SK-N-SH (cell line): ENCODE results near the gene HNRNPL. TPM values are rescaled to one million over a fixed set of nuclear protein-coding genes. Genes with fewer than 3 reads are reported as not detected.

ENCODE experiments used
- CTCF ChIA-PET: fragments of 300-600, 350-600 bp; formaldehyde crosslinking; extraction: SDS; loops from one replicate; lab custom pipeline; 2021; lab: Yijun Ruan, JAX
- POLR2A ChIA-PET: fragments of 350-600 bp; sonication (Branson Sonifier 250); formaldehyde crosslinking; extraction: SDS; loops from one replicate; lab custom pipeline; 2020; ENCODE audit warnings: antibody characterized with exemption, inconsistent platforms; lab: Yijun Ruan, JAX
- DNase-seq: peaks from one replicate; pipeline ENCODE4 v3.0.0; 2012
- H2AFZ ChIP-seq: fragments of 200-600 bp; sonication (generic); 2 replicates; pipeline ENCODE4 v1.8.1; 2016; ENCODE audit warnings: antibody characterized with exemption, mild to moderate bottlenecking, low read depth
- H3F3A ChIP-seq: fragments of 200-600 bp; sonication (generic); replicated peaks from 2 replicates; pipeline ENCODE3; 2016; ENCODE audit warnings: antibody characterized with exemption, mild to moderate bottlenecking; ENCODE audit not compliant: insufficient read depth
- H3K27ac ChIP-seq, 2 experiments: fragments of 200-500 bp in 1 of 2; fragments of 200-600 bp in 1 of 2; sonication (Bioruptor generic) in 1 of 2; sonication (generic), shearing (Covaris generic) in 1 of 2; 2 replicates each; pipeline versions ENCODE4 v1.5.1 to v1.6.1; 2014 to 2016; ENCODE audit warnings: low read depth in 2 of 2, inconsistent platforms in 1 of 2, low read length in 1 of 2, mild to moderate bottlenecking in 1 of 2, mixed read lengths in 1 of 2
- H3K27me3 ChIP-seq: fragments of 200-600 bp; sonication (generic), shearing (Covaris generic); 2 replicates; pipeline ENCODE4 v1.6.1; 2016; ENCODE audit warnings: mixed run types; ENCODE audit not compliant: insufficient read depth
- H3K36me3 ChIP-seq, 2 experiments: fragments of 200-500 bp in 1 of 2; fragments of 200-600 bp in 1 of 2; sonication (Bioruptor generic) in 1 of 2; sonication (generic) in 1 of 2; replicated peaks in 1 of 2; 2 replicates each; pipeline versions ENCODE3 to v1.5.1; 2014 to 2016; ENCODE audit warnings: low read length in 1 of 2, mild to moderate bottlenecking in 1 of 2; ENCODE audit not compliant: insufficient read depth in 2 of 2, control insufficient read depth in 1 of 2
- H3K4me1 ChIP-seq, 2 experiments: fragments of 200-500 bp in 1 of 2; fragments of 200-600 bp in 1 of 2; sonication (Bioruptor generic) in 1 of 2; sonication (generic), shearing (Covaris generic) in 1 of 2; 2 replicates each; pipeline versions ENCODE4 v1.5.1 to v1.6.1; 2014 to 2016; ENCODE audit warnings: low read depth in 1 of 2, low read length in 1 of 2, mixed run types in 1 of 2; ENCODE audit not compliant: insufficient read depth in 2 of 2, control insufficient read depth in 1 of 2
- H3K4me2 ChIP-seq: fragments of 200-600 bp; sonication (generic), shearing (Covaris generic); 2 replicates; pipeline ENCODE4 v1.6.1; 2017; ENCODE audit warnings: mixed run types
- H3K4me3 ChIP-seq, 2 experiments: fragments of 200-500 bp in 1 of 2; fragments of 200-600 bp in 1 of 2; sonication (Bioruptor generic) in 1 of 2; sonication (generic), shearing (Covaris generic) in 1 of 2; 2 replicates each; pipeline versions ENCODE4 v1.5.1 to v1.8.1; 2014 to 2016; ENCODE audit warnings: low read depth in 2 of 2, inconsistent platforms in 1 of 2, low read length in 1 of 2, mild to moderate bottlenecking in 1 of 2, mixed read lengths in 1 of 2, moderate library complexity in 1 of 2
- H3K79me2 ChIP-seq: fragments of 200-600 bp; sonication (generic); 2 replicates; pipeline ENCODE4 v1.8.1; 2017; ENCODE audit warnings: mild to moderate bottlenecking; ENCODE audit not compliant: insufficient read depth
- H3K9ac ChIP-seq: fragments of 200-600 bp; sonication (generic); 2 replicates; pipeline ENCODE4 v1.6.1; 2017; ENCODE audit warnings: mixed run types
- H3K9me2 ChIP-seq: fragments of 200-600 bp; sonication (generic); 2 replicates; pipeline ENCODE4 v1.6.1; 2017; ENCODE audit warnings: mixed run types
- H3K9me3 ChIP-seq: fragments of 200-600 bp; sonication (generic); 2 replicates; pipeline ENCODE4 v1.6.1; 2017; ENCODE audit warnings: mixed run types, mild to moderate bottlenecking, moderate library complexity
- H4K20me1 ChIP-seq: fragments of 200-600 bp; sonication (generic); 2 replicates; pipeline ENCODE4 v1.6.1; 2017; ENCODE audit warnings: mild to moderate bottlenecking, mixed run types; ENCODE audit not compliant: insufficient read depth
- CHD2 ChIP-seq: fragments of 150-350 bp; IDR thresholded peaks from 2 replicates; pipeline ENCODE4 v1.6.1; 2018; ENCODE audit warnings: low read length; ENCODE audit not compliant: partially characterized antibody
- ELF1 ChIP-seq: IDR thresholded peaks from 2 replicates; pipeline ENCODE4 v1.4.0; 2012
- EP300 ChIP-seq, 2 experiments: IDR thresholded peaks; 2 replicates each; pipeline versions ENCODE4 v1.4.0 to v1.6.1; 2012; ENCODE audit warnings: borderline replicate concordance in 1 of 2, low read depth in 1 of 2, low read length in 1 of 2
- EZH2phosphoT487 ChIP-seq: fragments of 200-600 bp; sonication (generic); IDR thresholded peaks from 2 replicates; pipeline ENCODE4 v1.6.1; 2017; ENCODE audit warnings: low read depth, mixed run types, mild to moderate bottlenecking, antibody characterized with exemption, moderate library complexity, borderline replicate concordance
- FOSL2 ChIP-seq: IDR thresholded peaks from 2 replicates; pipeline ENCODE4 v1.4.0; 2012; ENCODE audit warnings: low read depth, mild to moderate bottlenecking, moderate library complexity, borderline replicate concordance
- FOXJ3 ChIP-seq: sonication (generic); formaldehyde crosslinking; IDR thresholded peaks from 2 replicates; pipeline ENCODE4 v1.5.1; 2020; ENCODE audit warnings: mild to moderate bottlenecking, missing genetic modification reagents
- GABPA ChIP-seq: IDR thresholded peaks from 2 replicates; pipeline ENCODE4 v1.4.0; 2012; ENCODE audit warnings: low read depth, mild to moderate bottlenecking
- IRF3 ChIP-seq: fragments of 150-350 bp; IDR thresholded peaks from 2 replicates; pipeline ENCODE4 v1.6.1; 2016; ENCODE audit warnings: mild to moderate bottlenecking, low read depth, low read length
- MXI1 ChIP-seq: IDR thresholded peaks from 2 replicates; pipeline ENCODE4 v1.6.1; 2012; ENCODE audit warnings: mild to moderate bottlenecking, low read depth, low read length, improper control_type of control experiment
- NRF1 ChIP-seq: IDR thresholded peaks from 2 replicates; pipeline ENCODE4 v1.6.1; 2012; ENCODE audit warnings: low read depth, mild to moderate bottlenecking, low read length
- RAD21 ChIP-seq: IDR thresholded peaks from 2 replicates; pipeline ENCODE4 v1.6.1; 2012; ENCODE audit warnings: mild to moderate bottlenecking, low read length
- RCOR1 ChIP-seq: fragments of 150-350 bp; IDR thresholded peaks from 2 replicates; pipeline ENCODE4 v1.6.1; 2017; ENCODE audit warnings: antibody characterized with exemption, low read length
- RFX5 ChIP-seq: IDR thresholded peaks from 2 replicates; pipeline ENCODE4 v1.6.1; 2012; ENCODE audit warnings: mild to moderate bottlenecking, improper control_type of control experiment, low read length
- RXRA ChIP-seq: IDR thresholded peaks from 2 replicates; pipeline ENCODE4 v1.4.0; 2012; ENCODE audit warnings: low read depth, mild to moderate bottlenecking, borderline replicate concordance
- SIN3A ChIP-seq: IDR thresholded peaks from 2 replicates; pipeline ENCODE4 v1.6.1; 2012; ENCODE audit warnings: low read depth, mild to moderate bottlenecking, low read length, moderate library complexity, borderline replicate concordance
- TEAD4 ChIP-seq: IDR thresholded peaks from 2 replicates; pipeline ENCODE4 v1.4.0; 2012; ENCODE audit warnings: mild to moderate bottlenecking, borderline replicate concordance; ENCODE audit not compliant: insufficient read depth
- USF2 ChIP-seq: fragments of 150-350 bp; IDR thresholded peaks from 2 replicates; pipeline ENCODE4 v1.6.1; 2017; ENCODE audit warnings: antibody characterized with exemption, low read length, low read depth, borderline replicate concordance
- YY1 ChIP-seq: IDR thresholded peaks from 2 replicates; pipeline ENCODE4 v1.4.0; 2012; ENCODE audit warnings: low read depth, mild to moderate bottlenecking
- WGBS: methylation state at CpG from one replicate; pipeline ENCODE4 v1.1.6; 2017; ENCODE audit warnings: low lambda C conversion rate; 5-methylcytosine and 5-hydroxymethylcytosine counted together
- polyA plus RNA-seq, 3 experiments: library from polyadenylated mRNA; depleted of rRNA; stranded (reverse); fragments of >200 nt; gene quantifications; 2 replicates each; pipeline ENCODE4 v1.2.3, GENCODE V29; 2012

The HNRNPL gene
- polyA plus RNA-seq, 1 of the 3 experiments (the other 2 are of a cell fraction) = 280 TPM

- H3K9ac ChIP-seq = no peak overlapping the region
- H4K20me1 ChIP-seq = no peaks in the 10 kb centered on the region
- H3K36me3 ChIP-seq = no peaks in the 10 kb centered on the region
- DNase-seq = no peak
- TF ChIP-seq FOXJ3 (CRISPR knock-in tag) (no peak), MXI1 (no peak), FOSL2 (no peak), EP300 (IDR thresholded peaks at IDR 0.05; ENCODE audit: borderline replicate concordance in 1 of 2, low read depth in 1 of 2, low read length in 1 of 2) (no peak), ELF1 (no peak), RAD21 (no peak), SIN3A (no peak), USF2 (no peak), EZH2phosphoT487 (no peak), RXRA (no peak), CHD2 (no peak), GABPA (no peak), TEAD4 (no peak), YY1 (no peak), RCOR1 (no peak), RFX5 (no peak), NRF1 (no peak), IRF3 (no peak)
- TF ChIP-seq, all 33 proteins: peak for 0
- Histone ChIP-seq H2AFZ (no peak overlapping the region), H3K9me2 (no peaks in the 10 kb centered on the region), H3K4me1 (peaks cover 0 to 9% of the 10 kb centered on the region in 2 experiments; a peak in 1 of 4 replicates), H3K27ac (no peak overlapping the region), H3F3A (no peaks in the 10 kb centered on the region), H3K27me3 (no peaks in the 10 kb centered on the region), H3K79me2 (peaks cover 6% of the 10 kb centered on the region; the same call in 1 of the 2 replicates), H3K4me2 (no peak overlapping the region), H3K4me3 (no peak overlapping the region), H3K9me3 (no peaks in the 10 kb centered on the region)
- WGBS = 83% methylated on average over 8 of the region's 9 CpGs
- ChIA-PET POLR2A (no interaction called here), CTCF (interaction anchor here (2.0 kb wide), 1 partner anchor 36 kb away, joined by 5 read pairs; the partner anchor contains the start of genes MRPS12 and SARS2)
Measured at GRCh38 chr19:38894968-38895367, 45.2 kb upstream of the HNRNPL start.
